GM18498 (cell line): ENCODE measurements around the gene SPDYE4.

Source experiments
- ATAC-seq: cut with Tn5 transposase; IDR thresholded peaks from one replicate; pipeline ENCODE4 v1.9.1; 2021; ENCODE audit warnings: mild to moderate bottlenecking, moderate library complexity; ENCODE audit not compliant: unreplicated experiment

Gene SPDYE4

GRCh38 chr17:8741771-8742170, 16.6 kb downstream of the SPDYE4 start:
- no peak for ATAC-seq

DNA sequence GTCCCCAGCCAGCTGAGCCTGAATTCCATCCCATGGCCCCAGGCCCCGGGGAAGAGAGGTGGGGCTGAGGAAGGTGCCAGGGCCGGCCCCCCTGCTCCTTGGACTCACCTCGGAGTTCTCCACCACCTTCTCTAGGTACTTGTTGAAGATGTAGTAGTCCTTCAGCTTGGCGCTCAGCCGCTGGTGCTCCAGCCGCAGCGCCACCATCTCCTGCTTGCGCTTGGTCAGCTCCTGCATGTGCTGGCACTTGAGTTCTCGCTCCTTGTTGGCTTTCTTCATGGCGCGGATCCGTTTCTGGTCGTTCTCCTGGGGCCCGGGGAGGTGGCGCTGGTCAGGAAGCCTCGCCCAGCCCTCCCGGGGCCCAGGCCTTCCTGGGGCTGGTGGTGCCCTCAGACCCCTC, 17.0 kb downstream of the SPDYE4 start:
- ATAC-seq, result no peak

DNA sequence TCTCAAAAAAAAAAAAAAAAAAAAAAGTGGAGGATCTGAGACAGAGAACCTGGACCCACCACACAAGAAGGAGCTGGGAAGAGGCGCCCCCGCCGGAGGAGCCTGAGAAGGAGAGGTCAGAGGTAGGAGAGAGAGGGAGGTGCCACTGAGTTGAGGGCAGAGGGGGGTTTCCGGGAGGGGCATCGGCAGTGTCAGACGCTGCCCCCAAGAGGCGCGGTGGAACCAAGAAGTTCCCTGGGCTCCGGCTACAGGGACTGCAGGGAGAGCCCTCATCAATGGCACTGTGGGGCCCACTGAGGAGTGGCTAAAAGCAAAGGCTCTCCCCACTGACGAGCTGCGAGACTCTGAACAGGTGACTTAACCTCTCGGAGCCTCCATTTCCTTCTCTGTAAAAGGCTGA, 17.9 kb downstream of the SPDYE4 start:
- ATAC-seq, result no peak

GRCh38 chr17:8739097-8739496, 19.2 kb downstream of the SPDYE4 start:
- no peak for ATAC-seq

DNA sequence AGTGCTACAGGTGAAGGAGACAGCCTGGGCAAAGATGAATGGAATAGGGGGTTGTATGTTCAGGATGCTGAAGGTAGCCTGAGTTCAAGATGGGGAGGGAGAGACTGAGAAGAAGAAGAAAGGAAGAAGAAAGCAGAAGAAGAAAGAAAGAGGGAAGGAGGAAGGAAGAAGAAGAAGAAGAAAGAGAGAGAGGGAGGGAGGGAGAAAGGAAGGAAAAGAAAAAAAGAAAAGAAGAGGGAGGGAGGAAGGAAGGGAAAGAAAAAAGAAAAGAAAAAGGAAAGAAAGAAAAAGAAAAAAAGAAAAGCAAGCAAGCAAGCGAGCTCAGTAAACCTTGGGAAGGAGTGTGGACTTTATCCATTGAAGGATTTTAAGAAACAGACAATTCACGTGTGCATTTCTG, 21.6 kb downstream of the SPDYE4 start:
- no peak for ATAC-seq

GRCh38 chr17:8736362-8736761, 22.0 kb downstream of the SPDYE4 start:
- ATAC-seq, result no peak

- no peak for ATAC-seq
Measured at GRCh38 chr17:8735336-8735939, 22.9 kb downstream of the SPDYE4 start.

GRCh38 chr17:8734876-8735275, 23.5 kb downstream of the SPDYE4 start:
- ATAC-seq, result no peak

GRCh38 chr17:8732406-8733085, 25.8 kb downstream of the SPDYE4 start:
- ATAC-seq, result no peak

GRCh38 chr17:8729860-8730259, 28.5 kb downstream of the SPDYE4 start:
- no peak for ATAC-seq

- no peak for ATAC-seq
Measured at GRCh38 chr17:8729421-8729820, 28.9 kb downstream of the SPDYE4 start.

- no peak for ATAC-seq
Measured at GRCh38 chr17:8728971-8729370, 29.4 kb downstream of the SPDYE4 start.

GRCh38 chr17:8728251-8728938, 30.0 kb downstream of the SPDYE4 start:
- no peak for ATAC-seq

GRCh38 chr17:8726941-8727555, 31.3 kb downstream of the SPDYE4 start:
- ATAC-seq, result no peak

- ATAC-seq, result no peak
Measured at GRCh38 chr17:8725881-8726876, 32.2 kb downstream of the SPDYE4 start.

DNA sequence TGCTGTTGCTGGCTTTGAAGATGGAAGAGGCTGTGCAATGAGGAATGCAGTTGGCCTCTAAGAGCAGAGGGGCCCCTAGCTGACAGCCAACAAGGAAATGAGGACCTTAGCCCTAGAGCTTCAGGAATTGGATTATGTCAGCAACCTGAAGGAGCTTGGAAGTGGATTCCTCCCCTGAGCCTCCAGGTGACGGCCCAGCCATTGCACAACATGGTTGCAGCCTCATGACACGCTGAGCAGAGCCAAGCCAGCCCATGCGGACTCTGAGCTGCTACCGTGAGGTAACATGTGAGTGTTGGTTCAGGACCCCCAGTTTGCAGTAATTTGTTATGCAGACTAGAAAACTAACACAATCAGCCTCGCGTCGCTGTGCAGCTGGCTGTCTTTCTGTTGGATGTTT, 33.9 kb downstream of the SPDYE4 start:
- ATAC-seq, result no peak

- ATAC-seq, result no peak
Measured at GRCh38 chr17:8720596-8720995, 37.8 kb downstream of the SPDYE4 start.

GRCh38 chr17:8719291-8720246, 38.8 kb downstream of the SPDYE4 start:
- ATAC-seq, result no peak

DNA sequence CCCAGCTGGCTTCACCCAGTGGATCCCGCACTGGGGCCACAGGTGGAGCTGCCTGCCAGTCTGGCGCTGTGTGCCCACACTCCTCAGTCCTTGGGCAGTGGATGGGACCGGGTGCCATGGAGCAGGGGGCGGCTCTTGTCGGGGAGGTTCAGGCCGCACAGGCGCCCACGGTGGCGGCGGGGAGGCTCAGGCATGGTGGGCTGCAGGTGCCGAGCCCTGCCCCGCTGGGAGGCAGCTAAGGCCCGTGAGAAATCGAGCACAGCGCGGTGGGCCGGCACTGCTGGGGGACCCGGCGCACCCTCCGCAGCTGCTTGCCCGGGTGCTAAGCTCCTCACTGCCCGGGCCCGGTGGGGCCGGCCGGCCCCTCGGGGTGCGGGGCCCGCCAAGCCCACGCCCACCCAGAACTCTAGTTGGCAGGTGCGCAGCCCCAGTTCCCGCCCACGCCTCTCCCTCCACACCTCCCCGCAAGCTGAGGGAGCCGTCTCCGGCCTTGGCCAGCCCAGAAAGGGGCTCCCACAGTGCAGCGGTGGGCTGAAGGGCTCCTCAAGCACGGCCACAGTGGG, 40.3 kb downstream of the SPDYE4 start:
- ATAC-seq, result no peak
